ENCODE measurements around the gene IFNL4.
"Not testable (repeated sequence)": the region's sequence is repeated elsewhere in the genome, so short reads cannot be mapped to it uniquely, and the experiment has no call there.

Gene IFNL4

DNA sequence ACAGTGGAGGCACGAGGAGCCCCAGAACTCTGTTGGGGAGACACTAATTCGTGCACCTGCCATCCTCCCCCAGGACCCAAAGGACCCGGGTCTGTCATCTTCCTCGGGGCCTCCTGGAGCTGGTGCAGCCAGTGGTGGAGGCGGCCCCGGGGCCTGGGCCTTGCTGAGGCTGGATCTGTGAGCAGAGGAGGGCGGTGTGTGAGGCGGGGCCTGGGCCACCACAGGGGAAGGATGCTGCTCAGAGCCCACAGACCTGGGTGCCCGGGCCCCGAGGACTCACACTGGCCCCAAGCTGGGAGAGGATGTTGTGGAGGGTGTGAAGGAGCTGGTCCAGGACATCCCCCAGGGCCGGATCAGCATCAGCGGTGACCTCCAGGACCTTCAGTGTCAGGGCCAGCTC, 12.1 kb downstream of the IFNL4 start:
- TF ChIP-seq, protein P1, sequence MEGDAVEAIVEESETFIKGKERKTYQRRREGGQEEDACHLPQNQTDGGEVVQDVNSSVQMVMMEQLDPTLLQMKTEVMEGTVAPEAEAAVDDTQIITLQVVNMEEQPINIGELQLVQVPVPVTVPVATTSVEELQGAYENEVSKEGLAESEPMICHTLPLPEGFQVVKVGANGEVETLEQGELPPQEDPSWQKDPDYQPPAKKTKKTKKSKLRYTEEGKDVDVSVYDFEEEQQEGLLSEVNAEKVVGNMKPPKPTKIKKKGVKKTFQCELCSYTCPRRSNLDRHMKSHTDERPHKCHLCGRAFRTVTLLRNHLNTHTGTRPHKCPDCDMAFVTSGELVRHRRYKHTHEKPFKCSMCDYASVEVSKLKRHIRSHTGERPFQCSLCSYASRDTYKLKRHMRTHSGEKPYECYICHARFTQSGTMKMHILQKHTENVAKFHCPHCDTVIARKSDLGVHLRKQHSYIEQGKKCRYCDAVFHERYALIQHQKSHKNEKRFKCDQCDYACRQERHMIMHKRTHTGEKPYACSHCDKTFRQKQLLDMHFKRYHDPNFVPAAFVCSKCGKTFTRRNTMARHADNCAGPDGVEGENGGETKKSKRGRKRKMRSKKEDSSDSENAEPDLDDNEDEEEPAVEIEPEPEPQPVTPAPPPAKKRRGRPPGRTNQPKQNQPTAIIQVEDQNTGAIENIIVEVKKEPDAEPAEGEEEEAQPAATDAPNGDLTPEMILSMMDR (IDR thresholded peaks at IDR 0.05; ENCODE audit: insufficient read depth, low read depth, low read length, missing control alignments), result no peak
- no peak for DNase-seq (ENCODE audit: low read depth)
- H3K4me3 ChIP-seq (ENCODE audit: low read depth, low read length), result no peak overlapping the region

DNA sequence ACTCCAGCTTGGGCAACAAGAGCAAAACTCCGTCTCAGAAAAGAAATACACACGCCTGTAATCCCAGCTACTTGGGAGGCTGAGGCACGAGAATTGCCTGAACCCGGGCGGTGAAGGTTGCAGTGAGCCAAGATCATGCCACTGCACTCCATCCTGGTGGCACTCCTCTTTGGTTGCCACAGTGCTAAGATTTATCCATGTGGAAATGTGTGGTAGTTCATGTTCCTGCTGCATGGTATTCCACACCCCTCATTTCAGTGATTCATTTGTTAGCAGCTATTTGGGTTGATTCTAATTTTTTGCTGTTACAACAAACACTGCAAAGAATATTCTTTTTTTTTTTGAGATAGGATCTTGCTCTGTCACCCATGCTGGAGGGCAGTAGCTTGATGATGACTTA, 15.9 kb downstream of the IFNL4 start:
- TF ChIP-seq, protein P1 (IDR thresholded peaks at IDR 0.05; ENCODE audit: insufficient read depth, low read depth, low read length, missing control alignments), result no peak
- H3K4me3 ChIP-seq (ENCODE audit: low read depth, low read length), result no peak overlapping the region
- no peak for DNase-seq (ENCODE audit: low read depth)

DNA sequence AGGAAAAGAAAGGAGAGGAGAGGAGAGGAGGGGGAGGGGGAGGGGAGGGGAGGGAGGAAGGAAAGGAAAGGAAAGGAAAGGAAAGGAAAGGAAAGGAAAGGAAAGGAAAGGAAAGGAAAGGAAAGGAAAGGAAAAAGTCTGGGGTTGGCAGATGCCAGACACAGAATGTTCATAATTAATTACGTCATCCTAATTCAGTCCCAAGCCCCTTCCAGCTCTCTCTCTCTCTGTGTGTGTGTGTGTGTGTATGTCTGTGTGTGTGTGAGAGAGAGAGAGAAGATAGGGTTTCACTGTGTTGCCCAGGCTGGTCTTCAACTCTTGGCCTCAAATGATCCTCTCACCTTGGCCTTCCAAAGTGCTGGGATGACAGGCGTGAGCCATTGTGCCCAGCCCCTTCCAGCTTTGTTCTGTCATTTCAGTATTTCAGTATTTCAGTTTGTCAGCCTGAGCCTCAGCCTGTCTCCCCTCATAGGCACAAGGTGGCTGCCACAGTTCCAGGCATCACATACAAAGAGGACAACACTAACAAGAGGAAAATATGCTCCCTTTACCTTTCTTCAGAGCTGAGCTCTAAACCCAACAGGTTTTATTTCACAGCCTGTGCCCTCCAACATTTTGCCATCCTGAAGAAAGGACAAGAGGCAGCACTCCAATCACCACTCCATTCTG, 18.4 kb downstream of the IFNL4 start:
- H3K4me3 ChIP-seq (ENCODE audit: low read depth, low read length), result no peak overlapping the region
- DNase-seq (ENCODE audit: low read depth), result no peak
- TF ChIP-seq, protein P1 (IDR thresholded peaks at IDR 0.05; ENCODE audit: insufficient read depth, low read depth, low read length, missing control alignments), result no peak

DNA sequence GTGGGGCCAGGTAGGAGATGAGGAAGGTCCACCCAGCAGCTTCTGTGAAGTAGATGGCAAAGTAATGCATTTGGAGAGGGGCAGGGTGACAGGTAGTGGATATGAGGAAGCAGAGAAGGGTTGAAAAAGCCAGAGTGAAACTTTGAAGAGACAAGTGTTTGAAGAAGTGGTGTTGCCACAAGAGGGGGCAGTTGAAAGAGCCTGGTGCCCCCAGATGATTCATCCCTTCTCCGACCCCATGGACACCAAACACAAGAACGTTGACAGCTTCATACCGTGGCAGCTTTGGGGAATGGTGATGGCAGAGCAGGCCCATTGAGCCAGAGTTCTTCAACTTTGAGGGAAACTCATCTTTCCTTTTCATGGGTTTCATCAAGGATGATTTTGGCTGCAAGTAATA, 23.7 kb downstream of the IFNL4 start:
- no peak for DNase-seq (ENCODE audit: low read depth)
- no peak overlapping the region for H3K4me3 ChIP-seq (ENCODE audit: low read depth, low read length)
- TF ChIP-seq, protein P1 (IDR thresholded peaks at IDR 0.05; ENCODE audit: insufficient read depth, low read depth, low read length, missing control alignments), result no peak

DNA sequence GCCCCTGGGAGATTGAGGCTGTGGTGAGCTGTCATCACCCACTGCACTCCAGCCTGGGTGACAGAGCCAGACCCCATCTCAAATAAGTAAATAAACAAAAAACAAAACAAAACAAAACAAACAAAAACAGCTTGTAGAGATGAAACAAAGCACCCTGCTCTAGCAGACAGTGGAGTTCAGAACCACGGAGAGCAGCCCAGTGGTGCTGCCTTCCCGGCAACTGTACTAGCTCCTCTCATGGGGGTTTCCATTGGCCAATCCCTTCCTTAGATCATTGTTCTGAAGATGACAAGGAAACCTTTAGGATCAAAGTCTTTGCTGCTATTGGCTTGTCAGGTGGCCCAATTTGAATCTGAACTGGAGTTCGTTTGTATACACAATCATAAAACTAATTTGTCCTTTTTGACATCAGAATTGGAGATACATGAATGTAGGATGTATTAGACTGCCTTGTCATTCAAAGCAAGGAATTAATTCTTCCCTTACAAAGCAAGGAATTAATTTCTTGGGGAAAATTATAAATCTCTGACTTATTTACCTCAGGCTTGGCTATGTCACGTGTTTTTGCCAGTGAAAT, 24.9 kb downstream of the IFNL4 start:
- TF ChIP-seq, protein P1 (IDR thresholded peaks at IDR 0.05; ENCODE audit: insufficient read depth, low read depth, low read length, missing control alignments), result no peak
- no peak overlapping the region for H3K4me3 ChIP-seq (ENCODE audit: low read depth, low read length)
- DNase-seq (ENCODE audit: low read depth), result no peak

DNA sequence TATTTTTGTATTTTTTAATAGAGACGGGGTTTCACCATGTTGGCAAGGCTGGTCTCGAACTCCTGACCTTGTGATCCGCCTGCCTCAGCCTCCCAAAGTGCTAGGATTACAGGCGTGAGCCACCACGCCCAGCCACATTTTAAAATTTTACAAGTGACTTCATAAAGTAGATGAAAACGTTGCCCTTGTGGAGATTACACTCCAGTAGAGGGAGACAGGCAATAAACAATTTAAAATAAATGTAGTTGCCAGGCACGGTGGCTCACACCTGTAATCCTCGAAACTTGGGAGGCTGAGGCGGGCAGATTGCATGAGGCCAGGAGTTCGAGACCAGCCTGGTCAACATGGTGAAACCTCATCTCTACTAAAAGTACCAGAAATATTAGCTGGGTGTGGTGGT, 29.5 kb downstream of the IFNL4 start:
- DNase-seq (ENCODE audit: low read depth); H3K4me3 ChIP-seq (ENCODE audit: low read depth, low read length): not testable (repeated sequence)

DNA sequence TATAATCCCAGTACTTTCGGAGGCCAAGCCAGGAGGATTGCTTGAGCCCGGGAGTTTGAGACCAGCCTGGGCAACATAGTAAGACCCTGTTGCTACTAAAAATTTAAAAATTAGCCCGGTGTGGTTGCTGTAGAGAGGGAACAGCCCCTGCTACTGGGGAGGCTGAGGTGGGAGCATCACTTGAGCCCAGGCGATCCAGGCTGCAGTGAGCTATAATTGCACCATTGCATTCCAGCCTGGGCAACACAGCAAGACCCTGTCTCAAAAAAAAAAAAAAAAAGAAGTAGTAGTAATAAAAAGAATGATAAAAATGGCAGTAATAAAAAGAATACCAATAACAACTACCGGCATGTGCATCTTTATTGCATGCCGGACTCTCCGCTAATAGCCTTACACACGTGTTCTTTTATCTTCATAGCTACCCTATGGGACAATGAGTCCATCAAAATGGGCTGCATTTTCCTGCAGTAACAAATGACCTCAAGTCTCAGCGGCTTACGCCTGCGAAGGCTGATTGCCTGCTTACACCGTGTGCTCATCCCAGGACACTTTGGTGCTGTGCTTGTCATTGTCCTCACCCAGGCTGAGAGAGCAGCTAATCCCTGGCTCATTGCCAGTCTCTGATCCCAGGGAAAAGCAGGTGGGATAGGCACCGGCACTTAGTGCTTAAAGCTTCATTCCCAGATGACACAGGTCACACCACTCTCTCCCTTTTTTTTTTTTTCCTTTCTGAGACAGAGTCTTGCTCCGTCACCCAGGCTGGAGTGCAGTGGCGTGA, 30.2 kb downstream of the IFNL4 start:
- TF ChIP-seq, protein P1 (IDR thresholded peaks at IDR 0.05; ENCODE audit: insufficient read depth, low read depth, low read length, missing control alignments), result no peak
- no peak for DNase-seq (ENCODE audit: low read depth)

More for the DNA sequence above, 30.2 kb downstream of the IFNL4 start:
- H3K4me3 ChIP-seq (ENCODE audit: low read depth, low read length), result no peak overlapping the region
